Measurements from ENCODE around the gene EMC1.
"Not testable (repeated sequence)": the region's sequence is repeated elsewhere in the genome, so short reads cannot be mapped to it uniquely, and the experiment has no call there.

EMC1 gene

DNA sequence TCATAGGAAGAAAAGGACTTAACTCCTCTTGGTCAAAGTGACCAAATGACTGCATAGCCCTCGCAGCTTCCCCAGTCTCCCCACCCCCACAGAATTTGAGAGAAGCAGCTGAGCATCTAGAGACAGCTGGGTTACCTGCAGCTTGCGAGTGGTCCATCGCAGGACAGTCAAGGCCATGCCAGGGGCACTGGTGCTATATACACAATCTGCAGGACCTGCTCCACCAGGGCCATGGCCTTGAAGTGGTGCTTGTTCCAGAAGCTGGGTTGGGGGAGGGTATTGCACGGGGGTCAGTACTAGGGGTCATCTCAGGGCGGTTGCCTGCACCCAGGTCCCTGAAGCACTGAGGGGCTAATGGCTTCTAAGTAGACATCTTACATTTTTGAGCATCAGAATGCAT lies 10.7 kb upstream of the EMC1 start:
- in situ Hi-C loops (cut with MboI; ENCODE audit: low sequenced_read_pairs), result no loop called here

GRCh38 chr1:19260211-19261138 lies 9.2 kb upstream of the EMC1 start:
- in situ Hi-C loops (cut with MboI; ENCODE audit: low sequenced_read_pairs), result no loop called here

GRCh38 chr1:19258353-19258752 lies 7.0 kb upstream of the EMC1 start:
- in situ Hi-C loops (cut with MboI; ENCODE audit: low sequenced_read_pairs), result no loop called here

DNA sequence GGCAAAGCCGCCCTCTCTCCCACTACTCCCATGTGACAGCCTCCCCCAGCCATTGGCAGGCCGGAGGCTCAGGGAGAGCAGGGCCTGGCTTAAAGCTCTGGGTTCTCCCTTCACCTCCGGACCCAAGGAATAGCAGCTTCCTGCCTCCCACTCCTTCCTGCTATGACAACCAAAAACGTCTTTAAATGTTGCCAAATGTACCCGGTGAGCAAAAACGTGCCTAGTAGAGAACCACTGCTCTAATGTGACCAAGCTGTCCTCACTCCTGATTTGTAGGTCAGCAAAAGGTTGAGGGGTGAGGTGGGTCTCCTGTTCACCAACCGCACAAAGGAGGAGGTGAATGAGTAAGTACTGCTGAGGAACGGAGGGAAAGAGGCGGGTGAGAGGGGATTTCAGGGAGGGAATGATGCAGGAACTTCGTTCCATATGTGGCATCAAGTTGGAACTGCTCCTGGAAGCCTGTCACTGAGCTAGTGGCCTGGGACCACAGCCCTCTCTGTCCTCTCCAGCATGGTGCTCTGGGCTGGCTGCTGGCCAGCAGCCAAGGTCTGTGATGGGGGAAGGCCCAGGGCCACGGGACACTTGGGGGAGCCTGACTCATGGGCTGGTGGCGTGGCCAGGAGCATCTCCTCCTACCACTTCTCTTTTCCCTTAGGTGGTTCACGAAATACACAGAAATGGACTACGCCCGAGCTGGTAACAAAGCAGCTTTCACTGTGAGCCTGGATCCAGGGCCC lies 6.0 kb upstream of the EMC1 start:
- in situ Hi-C loops (cut with MboI; ENCODE audit: low sequenced_read_pairs), result no loop called here

DNA sequence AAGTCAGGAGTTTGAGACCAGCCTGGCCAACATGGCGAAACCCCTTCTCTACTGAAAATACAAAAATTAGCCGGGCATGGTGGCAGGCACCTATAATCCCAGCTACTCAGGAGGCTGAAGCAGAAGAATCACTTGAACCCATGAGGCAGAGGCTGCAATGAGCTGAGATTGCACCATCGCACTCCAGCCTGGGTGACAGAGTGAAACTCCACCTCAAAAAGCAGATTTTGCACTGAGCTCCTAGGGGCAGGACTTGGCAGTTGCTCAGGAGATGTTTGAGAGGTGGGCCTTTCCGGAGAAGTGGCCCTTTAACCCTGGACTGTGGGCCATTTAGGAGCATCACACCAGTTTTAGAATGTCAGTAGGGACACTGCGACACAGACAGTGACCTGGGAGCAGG lies 5.0 kb upstream of the EMC1 start:
- in situ Hi-C loops (cut with MboI; ENCODE audit: low sequenced_read_pairs), result not testable (repeated sequence)

GRCh38 chr1:19255288-19255687 lies 4.0 kb upstream of the EMC1 start:
- in situ Hi-C loops (cut with MboI; ENCODE audit: low sequenced_read_pairs), result no loop called here

GRCh38 chr1:19254416-19254815 lies 3.1 kb upstream of the EMC1 start:
- in situ Hi-C loops (cut with MboI; ENCODE audit: low sequenced_read_pairs), result no loop called here

GRCh38 chr1:19250629-19251304 lies 557 bp downstream of the EMC1 start:
- in situ Hi-C loops (cut with MboI; ENCODE audit: low sequenced_read_pairs), result no loop called here

DNA sequence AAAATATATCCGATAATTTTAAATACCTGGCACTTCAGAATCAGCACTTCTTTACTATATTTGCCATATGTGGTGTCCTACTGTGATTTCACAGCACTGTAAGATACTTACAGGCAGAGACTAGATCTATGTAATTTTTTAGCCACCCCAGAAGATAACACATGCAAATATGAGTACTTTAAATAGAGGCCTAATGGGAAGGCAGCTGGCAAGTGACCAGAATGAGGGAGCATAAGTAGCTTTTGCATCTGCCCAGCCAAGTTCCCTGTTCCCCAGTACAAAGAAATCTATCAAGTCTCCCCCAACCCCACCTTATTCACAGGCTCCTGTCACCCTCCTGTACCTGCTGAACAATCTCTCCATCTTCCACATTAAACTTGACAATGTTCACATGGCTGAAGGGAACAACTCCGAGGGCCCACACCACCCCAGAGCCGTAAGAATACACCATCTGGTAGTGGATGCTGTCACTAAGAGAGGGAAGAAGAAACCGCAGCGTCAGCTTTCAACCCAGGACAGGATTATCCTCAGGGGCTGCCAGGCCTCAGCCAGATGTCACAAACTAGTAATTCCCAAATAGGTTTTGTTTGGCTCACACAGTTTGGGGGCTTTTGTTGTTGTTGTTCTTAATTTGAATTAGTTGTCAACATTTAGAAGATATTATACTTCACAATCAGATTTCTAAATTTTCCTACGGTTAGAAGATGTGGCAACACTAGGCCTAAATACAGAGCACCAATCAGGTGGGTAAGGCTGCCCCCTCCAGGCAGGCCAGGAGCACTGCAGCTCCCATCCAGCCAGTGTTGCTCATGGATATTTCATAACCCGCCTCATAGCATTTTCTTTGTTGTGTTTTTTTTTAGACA lies 10.4 kb downstream of the EMC1 start:
- in situ Hi-C loops (cut with MboI; ENCODE audit: low sequenced_read_pairs), result loop anchor here (10.0 kb wide), 1 partner anchor 346 kb away; no protein-coding TSS in a partner anchor

DNA sequence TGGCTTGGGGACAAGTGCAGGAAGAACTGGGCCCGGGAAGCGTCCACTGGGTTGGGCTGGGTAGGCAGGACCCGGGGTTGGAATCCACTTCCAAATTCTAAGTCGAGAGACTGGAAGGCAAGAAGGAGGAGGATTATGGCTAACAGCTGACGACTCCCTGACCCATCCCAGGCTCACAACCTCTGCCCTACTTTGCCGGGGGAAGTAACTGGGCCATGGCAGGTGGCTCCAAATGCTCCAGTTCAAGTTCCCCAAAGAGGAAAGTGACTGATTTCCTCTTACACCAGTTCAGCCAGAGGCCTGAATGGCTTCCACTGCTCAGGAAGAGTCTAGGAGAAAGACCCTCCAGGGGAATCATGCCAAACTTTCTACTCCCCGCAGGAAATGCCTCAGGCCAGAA lies 11.4 kb downstream of the EMC1 start:
- in situ Hi-C loops (cut with MboI; ENCODE audit: low sequenced_read_pairs), result loop anchor here (10.0 kb wide), 1 partner anchor 345 kb away; no protein-coding TSS in a partner anchor

- in situ Hi-C loops (cut with MboI; ENCODE audit: low sequenced_read_pairs), result no loop called here
Observed at GRCh38 chr1:19234224-19234623, 17.1 kb downstream of the EMC1 start.

DNA sequence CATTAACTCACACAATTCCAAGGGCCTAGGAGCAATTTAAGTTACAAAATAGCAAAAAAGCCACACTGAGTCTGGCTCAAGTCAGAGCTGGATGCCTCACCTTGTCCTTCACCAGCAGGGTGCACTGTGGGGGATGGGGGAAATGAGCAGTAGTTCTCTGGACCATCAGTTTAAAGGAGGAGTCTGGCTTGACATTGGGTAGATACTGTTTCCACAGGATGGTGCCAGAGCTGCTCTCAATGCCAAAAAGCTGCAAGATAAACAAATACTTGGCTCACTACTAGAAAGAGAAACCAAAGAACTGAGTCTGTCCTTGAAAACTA lies 18.8 kb downstream of the EMC1 start:
- in situ Hi-C loops (cut with MboI; ENCODE audit: low sequenced_read_pairs), result no loop called here

DNA sequence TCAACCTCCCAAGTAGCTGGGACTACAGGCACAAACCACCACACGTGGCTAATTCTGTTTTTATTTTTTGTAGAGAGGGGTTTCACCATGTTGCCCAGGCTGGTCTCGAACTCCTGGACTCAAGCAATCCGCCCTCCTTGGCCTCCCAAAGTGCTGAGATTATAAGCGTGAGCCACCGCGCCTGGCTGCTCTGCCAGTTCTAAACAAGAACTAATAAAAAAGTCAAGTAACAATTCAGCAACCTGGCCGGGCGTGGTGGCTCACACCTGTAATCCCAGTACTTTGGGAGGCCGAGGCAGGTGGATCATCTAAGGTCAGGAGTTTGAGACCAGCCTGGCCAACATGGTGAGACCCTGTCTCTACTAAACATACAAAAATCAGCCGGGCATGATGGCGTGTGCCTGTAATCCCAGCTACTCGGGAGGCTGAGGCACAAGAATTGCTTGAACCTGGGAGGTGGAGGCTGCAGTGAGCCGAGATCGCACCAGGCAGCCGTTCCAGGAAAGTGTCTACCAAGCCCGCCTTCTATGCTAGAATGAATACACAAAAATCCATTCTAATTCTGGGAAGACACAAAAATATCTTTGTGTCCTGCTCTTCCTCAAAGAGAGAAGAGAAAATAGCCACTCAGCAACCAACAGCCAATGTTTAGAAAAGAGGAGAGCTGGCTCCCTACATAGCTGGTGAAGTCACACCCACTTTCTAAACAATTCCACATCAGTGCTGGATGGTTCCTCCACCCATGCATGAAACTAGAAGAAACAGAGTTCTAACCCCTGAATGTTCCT lies 19.4 kb downstream of the EMC1 start:
- in situ Hi-C loops (cut with MboI; ENCODE audit: low sequenced_read_pairs), result not testable (repeated sequence)

DNA sequence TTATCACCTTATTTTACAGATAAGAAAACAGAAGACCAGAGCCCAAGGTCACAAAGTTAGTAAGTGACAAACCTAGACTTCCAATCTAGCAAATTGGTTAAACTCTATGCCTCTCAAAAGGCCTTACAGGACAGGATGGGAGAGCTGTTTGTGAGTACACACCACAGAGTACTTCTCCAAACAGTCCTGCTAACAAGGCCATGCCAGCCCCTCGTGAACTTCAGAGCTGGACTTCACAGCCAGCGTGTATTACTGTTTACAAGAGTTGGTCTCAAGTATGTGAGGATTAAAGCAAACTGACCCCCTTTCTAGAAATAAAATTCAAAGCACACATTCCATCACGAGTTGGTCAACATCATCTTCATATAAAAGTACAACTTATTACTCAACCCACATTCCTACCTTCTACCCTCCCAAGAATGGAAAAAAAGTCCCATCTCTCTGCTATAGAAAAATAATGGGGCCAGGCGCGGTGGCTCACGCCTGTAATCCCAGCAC lies 21.4 kb downstream of the EMC1 start:
- in situ Hi-C loops (cut with MboI; ENCODE audit: low sequenced_read_pairs), result no loop called here

DNA sequence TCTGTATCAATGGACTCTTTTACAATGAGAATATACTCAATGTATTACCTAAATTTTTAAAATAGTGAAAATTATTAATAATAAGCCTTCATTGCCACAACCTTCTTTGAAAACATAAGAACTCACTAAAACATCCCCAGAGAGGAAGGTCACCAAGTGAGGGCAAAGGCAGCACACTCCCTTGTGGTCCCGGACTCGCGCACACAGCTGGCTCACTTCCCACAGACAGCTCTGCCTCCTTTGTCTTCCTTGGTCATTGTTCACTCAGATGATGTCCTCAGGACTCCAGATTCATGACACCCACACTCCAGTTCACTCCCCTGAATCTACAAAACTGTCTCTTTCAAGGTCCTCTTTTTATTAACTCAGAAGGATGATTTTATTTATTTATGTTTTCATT lies 22.1 kb downstream of the EMC1 start:
- in situ Hi-C loops (cut with MboI; ENCODE audit: low sequenced_read_pairs), result no loop called here

DNA sequence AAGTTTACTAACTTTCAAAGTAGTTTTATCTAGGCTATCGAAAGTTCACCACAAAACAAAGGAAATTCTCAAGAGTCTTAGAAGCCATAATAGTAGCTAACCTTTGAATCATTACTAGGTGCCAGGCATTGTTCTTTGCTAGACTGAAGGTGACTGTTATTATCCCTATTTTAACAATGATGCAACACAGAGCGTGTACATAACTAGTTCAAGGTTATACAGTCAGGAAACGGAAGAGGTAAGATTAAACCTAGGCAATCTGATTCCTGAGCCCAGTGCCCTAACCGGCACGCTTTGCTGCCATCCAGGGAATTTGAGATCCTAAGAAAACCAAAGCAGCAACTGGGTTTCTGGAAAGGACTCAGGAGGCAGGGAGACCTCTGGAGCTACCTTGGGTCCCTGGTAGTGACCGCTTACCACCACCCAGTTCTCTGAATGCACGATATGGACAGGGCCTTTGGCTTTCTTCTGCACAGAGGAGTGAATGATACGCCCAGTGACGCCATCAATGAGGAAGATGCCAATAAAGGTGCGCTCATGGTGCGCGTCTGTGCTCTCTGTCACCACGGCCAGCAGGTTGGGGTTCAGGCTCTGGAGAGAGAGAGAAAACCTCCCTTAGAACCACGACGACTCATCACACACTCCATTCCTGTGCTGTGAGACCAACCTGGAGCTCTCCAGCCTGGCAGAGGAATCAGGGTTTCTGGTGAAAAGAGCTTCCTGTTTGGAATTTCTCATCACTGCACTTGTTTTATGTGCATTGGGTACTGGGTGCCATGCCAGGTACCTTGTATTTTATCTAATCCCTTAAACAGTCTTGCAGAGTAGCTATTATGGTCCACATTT lies 28.1 kb downstream of the EMC1 start:
- in situ Hi-C loops (cut with MboI; ENCODE audit: low sequenced_read_pairs), result no loop called here

DNA sequence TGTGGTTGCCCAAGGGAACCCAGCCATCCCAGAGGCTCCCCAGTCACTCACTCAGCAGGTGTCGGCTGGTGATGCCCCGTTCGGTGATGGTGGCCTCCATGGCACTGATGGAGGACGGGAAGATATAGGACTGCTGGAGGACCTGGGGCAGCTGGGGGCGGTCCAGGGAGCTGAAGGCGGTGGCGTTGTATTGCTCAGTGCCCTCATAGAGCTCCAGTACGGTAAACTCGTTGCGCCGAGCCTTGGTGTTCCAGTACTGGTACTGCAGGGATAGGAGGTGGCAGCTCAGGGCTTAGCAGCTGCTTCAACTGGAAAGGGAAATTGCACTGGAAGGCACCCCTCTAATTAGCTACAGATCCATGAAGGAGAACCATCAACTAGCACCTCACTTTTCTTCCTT lies 28.8 kb downstream of the EMC1 start:
- in situ Hi-C loops (cut with MboI; ENCODE audit: low sequenced_read_pairs), result no loop called here

- in situ Hi-C loops (cut with MboI; ENCODE audit: low sequenced_read_pairs), result no loop called here
Observed at GRCh38 chr1:19220991-19221390, 30.3 kb downstream of the EMC1 start.
